K562 (cell line): ENCODE measurements around the gene MICOS13. TPM values are rescaled to one million over a fixed set of nuclear protein-coding genes. Genes with fewer than 3 reads are reported as not detected.

Source experiments
- MGA ChIP-seq: fragments of 450-650 bp; IDR thresholded peaks from 2 replicates; pipeline ENCODE4 v1.6.1; 2016; ENCODE audit warnings: mild to moderate bottlenecking, moderate library complexity
- MTF1 ChIP-seq: fragments of 250-450 bp; sonication (Bioruptor Pico); IDR thresholded peaks from 2 replicates; pipeline ENCODE4 v1.9.0; 2021; ENCODE audit warnings: moderate library complexity, mild to moderate bottlenecking, inconsistent platforms, borderline replicate concordance
- POLR2AphosphoS5 ChIP-seq: IDR thresholded peaks from 2 replicates; pipeline ENCODE4 v1.6.1; 2011; ENCODE audit warnings: mild to moderate bottlenecking, low read depth, low read length, moderate library complexity; ENCODE audit not compliant: control insufficient read depth, insufficient read depth
- RAD51 ChIP-seq: fragments of 450-650 bp; IDR thresholded peaks from 2 replicates; pipeline ENCODE4 v1.7.1; 2016; ENCODE audit warnings: low read depth, mild to moderate bottlenecking, borderline replicate concordance
- SOX6 ChIP-seq: fragments of 450-650 bp; IDR thresholded peaks from 2 replicates; pipeline ENCODE4 v1.6.1; 2014; ENCODE audit warnings: mild to moderate bottlenecking
- TAL1 ChIP-seq: fragments of 450-650 bp; IDR thresholded peaks from 2 replicates; pipeline ENCODE4 v1.6.1; 2016; ENCODE audit warnings: mild to moderate bottlenecking
- ZNF124 ChIP-seq: sonication (generic); formaldehyde crosslinking; IDR thresholded peaks from 2 replicates; pipeline ENCODE4 v1.8.1; 2022; ENCODE audit warnings: missing genetic modification reagents
- ZNF165 ChIP-seq: fragments of 250-450 bp; sonication (Bioruptor Pico); IDR thresholded peaks from 2 replicates; pipeline ENCODE4 v1.4.0; 2020; ENCODE audit warnings: borderline replicate concordance
- ZNF695 ChIP-seq: fragments of 450-650 bp; formaldehyde crosslinking; IDR thresholded peaks from 2 replicates; pipeline ENCODE4 v1.4.0; 2020; ENCODE audit warnings: mild to moderate bottlenecking, moderate library complexity
- polyA plus RNA-seq, 8 experiments: library from polyadenylated mRNA; depleted of rRNA in 4 of 8; stranded (reverse) in 5 of 8; unstranded in 3 of 8; fragments of >200 nt; fragmentation: Nextera tagmentation in 2 of 8; fragmentation: Illumina TruSeq in 1 of 8; extraction: Ambion mirVana in 2 of 8; extraction: Trizol in 1 of 8; gene quantifications; 2 replicates each; pipeline versions ENCODE4 v1.2.1 to v1.2.3, GENCODE V29; 2011 to 2014; ENCODE audit warnings: inconsistent platforms in 1 of 8, missing spikeins in 1 of 8
- total RNA-seq, 7 experiments: library from RNA; depleted of rRNA in 6 of 7; stranded (reverse); fragments of >200 nt in 6 of 7; fragmentation: Illumina TruSeq in 2 of 7; extraction: Trizol in 2 of 7; gene quantifications; 2 replicates each; pipeline versions ENCODE4 v1.2.1 to v1.2.3, GENCODE V29; 2011 to 2021; ENCODE audit warnings: low replicate concordance in 1 of 7

MICOS13 gene
- total and polyA plus RNA-seq, 9 of the 15 experiments (the other 6 are each of a cell fraction or from before 2014, with no cell fraction given) = 15.5 to 220 (median 49.4) TPM

- TF ChIP-seq MGA (no peak), SOX6 (no peak), POLR2AphosphoS5 (peak; percentile 57), MTF1 (no peak), ZNF124 (no peak), ZNF165 (CRISPR knock-in tag) (no peak), ZNF695 (no peak), RAD51 (no peak), TAL1 (no peak)
These were observed 12.4 kb upstream of the MICOS13 start (continued) for GRCh38 chr19:5692723-5693194.
